NCI-H345 treated with DMSO at 0.1 percent for 48 hours (cell line): ENCODE results near the gene CEBPB.
"Not testable (repeated sequence)": the region's sequence is repeated elsewhere in the genome, so short reads cannot be mapped to it uniquely, and the experiment has no call there.

Source experiments
- DNase-seq: peaks from one replicate; lab custom pipeline; 2025; ENCODE audit not compliant: unreplicated experiment; lab: John Stamatoyannopoulos, UW

The CEBPB gene

DNA sequence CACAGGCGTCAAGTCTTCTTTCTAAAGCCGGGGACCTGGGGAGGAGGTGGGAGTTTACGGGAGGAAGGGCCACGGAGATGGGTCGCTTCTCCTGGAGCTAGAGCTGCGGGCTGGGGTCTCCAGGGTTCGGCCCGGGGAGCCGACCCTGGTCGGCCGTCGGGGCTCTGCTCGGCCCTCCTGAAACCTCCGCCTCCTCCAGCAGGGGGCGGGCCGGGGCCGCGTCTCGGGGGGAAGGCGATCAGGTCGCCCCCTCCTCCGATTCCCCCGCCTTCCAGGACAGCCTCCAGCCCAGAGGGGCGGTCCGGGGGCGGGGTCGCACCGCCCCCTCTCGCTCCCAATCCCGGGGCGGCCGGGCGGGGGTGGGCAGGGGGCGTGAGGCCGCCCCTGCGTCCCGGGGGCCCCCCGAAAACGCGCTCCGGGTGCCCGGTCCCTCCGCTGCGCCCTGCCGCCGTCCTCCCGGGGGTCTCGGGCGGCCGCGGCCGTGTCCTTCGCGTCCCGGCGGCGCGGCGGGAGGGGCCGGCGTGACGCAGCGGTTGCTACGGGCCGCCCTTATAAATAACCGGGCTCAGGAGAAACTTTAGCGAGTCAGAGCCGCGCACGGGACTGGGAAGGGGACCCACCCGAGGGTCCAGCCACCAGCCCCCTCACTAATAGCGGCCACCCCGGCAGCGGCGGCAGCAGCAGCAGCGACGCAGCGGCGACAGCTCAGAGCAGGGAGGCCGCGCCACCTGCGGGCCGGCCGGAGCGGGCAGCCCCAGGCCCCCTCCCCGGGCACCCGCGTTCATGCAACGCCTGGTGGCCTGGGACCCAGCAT is at the start of gene CEBPB:
CEBPB (plus strand) TSS at position 580 of the 814 bp plus-strand sequence; CDS start at position 784, 204 bp downstream.
- peak; percentile 88 for DNase-seq

- no peak for DNase-seq
Observed at GRCh38 chr20:50141018-50141675, 49.5 kb upstream of the CEBPB start.

GRCh38 chr20:50141811-50142561 is 48.6 kb upstream of the CEBPB start:
- no peak for DNase-seq

DNA sequence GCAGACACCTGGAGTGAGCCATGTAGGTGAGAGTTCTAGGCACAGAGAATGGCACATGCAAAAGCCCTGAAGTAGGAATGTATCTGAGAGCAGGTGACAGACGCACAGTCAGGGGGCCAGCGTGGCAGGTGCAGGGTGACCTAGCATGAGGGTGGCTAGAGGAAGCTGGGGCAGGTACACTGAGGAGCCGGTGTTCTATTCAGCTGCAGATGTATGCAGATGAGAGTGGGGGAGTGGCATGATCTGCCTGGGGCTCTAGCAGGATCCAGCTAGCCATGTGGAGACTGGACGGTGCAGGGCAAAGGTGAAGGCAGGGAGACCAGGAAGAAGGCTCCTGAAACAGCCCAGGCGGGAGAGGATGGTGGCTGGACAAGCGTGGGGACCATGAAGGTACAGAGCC is 47.8 kb upstream of the CEBPB start:
- DNase-seq, result no peak

- DNase-seq, result no peak
Observed at GRCh38 chr20:50144362-50144761, 46.3 kb upstream of the CEBPB start.

- DNase-seq, result no peak
Observed at GRCh38 chr20:50145566-50145965, 45.1 kb upstream of the CEBPB start.

DNA sequence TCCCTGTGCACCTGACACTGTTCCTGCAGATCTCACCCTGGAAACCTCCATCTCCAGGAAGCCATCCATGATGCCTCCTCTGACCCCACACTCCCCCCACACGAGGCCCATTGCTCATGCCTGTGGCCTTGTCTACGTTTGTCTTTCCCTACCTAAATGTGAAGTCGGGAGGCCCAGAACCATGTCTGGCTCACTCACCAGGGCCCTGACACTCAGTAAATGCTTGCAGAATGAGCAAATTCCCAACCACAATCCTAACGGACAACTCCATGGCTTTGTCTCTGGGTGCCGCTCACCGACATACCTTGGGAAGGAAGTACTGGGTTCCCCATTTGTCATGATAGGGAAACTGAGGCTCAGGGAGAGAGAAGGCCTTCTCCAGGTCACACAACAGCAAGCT is 44.4 kb upstream of the CEBPB start:
- no peak for DNase-seq

DNA sequence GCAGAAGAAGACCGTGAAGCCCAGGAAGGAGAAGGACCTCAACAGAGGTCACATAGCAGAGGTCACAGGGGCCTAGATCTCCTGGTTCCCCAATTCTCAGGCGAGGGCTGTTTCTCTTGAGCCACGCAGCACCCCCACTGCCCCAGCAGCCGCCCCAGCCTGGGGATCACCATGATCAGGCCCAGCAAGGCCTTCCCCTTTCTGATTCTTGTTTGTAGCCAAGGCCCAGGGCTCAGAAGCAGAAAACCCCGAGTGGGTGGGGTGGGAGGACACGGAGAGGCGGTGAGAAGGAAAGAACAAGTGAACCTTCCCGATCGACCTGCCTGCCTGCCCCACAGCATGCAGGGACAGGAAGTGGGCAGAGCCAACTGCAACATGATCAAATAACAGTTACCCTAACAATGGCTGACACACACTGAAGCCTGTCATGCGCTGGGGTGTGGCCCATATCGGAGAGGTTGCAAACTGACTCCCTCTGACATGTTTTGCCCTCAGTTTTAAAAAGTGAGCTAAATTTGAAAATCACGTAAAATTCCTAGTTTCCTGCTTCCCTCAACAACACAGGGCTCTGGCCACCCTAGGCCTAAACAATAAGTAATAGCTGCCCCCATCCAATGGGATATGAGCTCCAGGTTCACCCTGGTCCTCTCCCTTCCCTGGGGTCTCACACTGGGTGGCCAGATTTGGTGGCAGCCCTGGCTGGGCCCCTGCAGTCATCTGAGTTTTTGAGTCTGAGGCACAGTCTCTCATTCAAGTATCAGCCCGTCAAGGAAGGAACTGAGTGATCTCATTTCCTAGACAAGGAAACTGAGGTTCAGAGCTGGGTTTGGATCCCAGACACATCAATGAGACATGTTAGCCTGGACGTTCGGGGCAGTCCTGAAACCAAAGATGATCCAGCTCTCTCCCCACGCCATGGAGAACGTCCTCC is 43.6 kb upstream of the CEBPB start:
- DNase-seq, result no peak

DNA sequence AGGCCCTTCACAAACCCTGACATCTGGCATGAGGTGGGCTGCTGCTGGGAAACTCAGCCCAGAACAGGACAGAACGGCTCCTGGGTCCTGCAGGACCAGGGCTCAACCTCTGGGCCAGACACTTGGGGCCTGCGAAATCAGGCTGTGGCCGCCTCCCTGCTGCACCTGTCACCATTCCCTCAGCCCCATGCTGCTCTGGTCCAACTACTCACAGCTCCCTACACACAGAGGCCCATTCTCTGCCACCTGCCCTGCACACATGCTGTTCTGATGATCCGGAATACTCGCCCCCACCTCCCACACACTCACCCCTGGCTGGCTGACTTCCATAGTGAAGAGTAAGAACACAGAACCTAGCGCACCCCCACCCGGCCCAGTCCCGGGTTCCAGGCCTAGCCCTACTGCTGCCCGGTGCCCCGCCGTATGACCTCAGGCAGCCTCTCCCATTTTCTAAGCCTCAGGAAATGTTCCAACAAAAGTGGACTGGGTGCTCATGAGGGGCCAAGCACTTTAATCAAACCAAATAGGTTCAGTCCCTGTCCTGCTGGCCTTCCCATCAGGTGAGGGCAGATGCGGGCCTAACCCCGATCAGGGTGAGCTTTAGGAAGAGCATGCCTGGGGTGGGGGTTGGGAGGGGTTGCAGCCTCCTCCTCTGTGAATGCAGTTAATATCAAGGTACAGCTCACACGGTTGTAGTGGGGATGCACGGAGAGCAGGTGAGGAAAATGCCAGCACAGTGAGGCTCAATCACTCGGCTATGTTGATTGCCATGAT is 41.0 kb upstream of the CEBPB start:
- no peak for DNase-seq

DNA sequence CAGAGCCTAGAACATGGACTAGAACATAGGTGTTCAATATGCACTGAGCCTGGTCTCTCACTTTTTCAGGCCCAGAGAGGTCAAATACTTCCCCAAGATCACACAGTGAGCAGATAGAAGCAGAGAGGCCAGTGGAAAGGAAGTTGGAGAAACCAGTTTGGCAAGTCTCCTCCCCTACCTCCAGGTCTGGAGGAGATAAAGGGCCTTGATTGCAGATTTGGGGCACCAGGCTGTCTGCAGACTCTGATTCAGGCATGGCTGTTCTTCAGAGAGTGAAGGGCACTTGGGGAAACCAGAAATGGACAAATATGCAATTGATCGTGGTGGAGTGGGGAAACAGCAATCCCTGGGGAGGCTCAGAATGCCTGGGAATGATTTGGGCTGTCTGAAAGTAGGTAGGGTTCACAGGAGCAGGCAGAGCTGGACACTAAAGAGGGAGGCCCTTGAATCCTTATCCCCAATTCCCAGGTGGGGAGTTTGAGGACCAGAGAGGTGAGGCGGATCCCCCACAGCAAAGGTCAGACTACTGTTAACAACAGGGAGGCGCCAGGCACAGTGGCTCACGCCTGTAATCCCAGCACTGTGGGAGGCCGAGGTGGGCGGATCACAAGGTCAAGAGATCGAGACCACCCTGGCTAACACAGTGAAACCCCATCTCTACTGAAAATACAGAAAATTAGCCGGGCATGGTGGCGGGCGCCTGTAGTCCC is 39.4 kb upstream of the CEBPB start:
- no peak for DNase-seq

- no peak for DNase-seq
Observed at GRCh38 chr20:50152394-50153152, 38.1 kb upstream of the CEBPB start.

DNA sequence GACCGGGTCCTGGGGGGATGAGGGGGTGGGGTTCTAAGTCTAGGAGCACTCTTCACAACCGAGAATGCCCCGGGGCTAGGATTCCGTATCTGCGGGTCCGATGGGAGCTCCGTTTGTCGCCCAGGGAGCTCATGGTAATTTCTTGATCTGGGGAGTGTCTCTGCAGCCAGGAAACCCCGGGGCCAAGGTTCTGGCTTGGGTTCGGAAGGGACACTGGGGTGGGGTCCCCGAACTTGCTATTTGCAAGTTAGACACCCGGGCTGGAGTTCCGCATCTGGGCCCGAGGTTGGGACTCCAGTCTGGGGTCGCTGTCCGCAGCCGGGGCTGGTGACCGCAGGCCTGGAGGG is 37.5 kb upstream of the CEBPB start:
- DNase-seq, result no peak

GRCh38 chr20:50153500-50154377 is 36.9 kb upstream of the CEBPB start, which contains the start of gene PEDS1:
Gene PEDS1 (minus strand): TSS chr20:50153723. CDS start chr20:50153637, 86 bp downstream.
- peak; percentile 82 for DNase-seq

DNA sequence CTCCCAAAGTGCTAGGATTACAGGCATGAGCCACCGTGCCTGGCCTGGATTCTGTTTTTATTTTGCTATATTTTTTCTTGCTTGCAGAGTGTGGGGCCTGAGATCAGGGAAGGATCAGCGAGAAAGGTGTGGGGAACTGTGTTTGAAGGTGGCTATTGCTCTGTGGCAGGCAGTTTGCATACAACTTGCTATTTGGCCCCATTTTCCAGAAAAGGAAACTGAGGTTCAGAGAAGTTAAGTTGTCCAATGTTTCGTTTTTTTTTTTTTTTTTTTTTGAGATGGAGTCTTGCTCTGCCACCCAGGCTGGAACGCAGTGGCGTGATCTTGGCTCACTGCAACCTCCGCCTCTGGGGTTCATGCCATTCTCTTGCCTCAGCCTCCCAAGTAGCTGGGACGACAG is 29.1 kb upstream of the CEBPB start:
- DNase-seq, result not testable (repeated sequence)

- DNase-seq, result no peak
Observed at GRCh38 chr20:50163570-50164317, 26.9 kb upstream of the CEBPB start.

GRCh38 chr20:50165684-50166554 is 24.7 kb upstream of the CEBPB start:
- DNase-seq, result peak; percentile 100
